Activated CD4-positive, alpha-beta T cell treated with anti-CD3 and anti-CD28 coated beads, Interleukin-2, Interleukin-6, amounts not matched to agents 100 ng/mL and 50 ng/mL, durations not matched to agents 16 hours and 8 hours (primary cell): ENCODE data around the gene ICA1.
A peak's percentile ranks its signal among the peaks of the same experiment; 100 is the strongest.

Experiments
- DNase-seq: peaks from one replicate; pipeline ENCODE4 v3.0.0-alpha.2; 2020

The ICA1 gene

DNA sequence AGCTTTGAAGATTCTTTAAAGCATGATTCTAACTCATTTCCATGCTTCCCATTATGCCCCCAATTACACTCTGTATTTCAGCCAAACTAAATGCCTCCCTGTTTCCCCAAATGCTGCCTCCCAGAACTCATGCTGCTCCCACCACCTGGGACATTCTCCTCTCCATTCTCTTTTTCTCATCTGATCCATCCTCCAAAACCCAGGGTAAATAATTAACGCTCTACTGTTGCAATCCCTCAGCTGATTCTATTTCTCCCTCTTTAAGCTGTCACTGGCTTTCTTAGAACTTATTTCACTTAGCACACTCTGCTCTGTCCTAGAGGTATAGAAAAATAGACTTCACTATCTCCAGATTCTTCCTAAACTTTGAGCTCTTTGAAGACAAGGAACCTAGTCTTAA lies 104.7 kb downstream of the ICA1 start:
- no peak for DNase-seq

DNA sequence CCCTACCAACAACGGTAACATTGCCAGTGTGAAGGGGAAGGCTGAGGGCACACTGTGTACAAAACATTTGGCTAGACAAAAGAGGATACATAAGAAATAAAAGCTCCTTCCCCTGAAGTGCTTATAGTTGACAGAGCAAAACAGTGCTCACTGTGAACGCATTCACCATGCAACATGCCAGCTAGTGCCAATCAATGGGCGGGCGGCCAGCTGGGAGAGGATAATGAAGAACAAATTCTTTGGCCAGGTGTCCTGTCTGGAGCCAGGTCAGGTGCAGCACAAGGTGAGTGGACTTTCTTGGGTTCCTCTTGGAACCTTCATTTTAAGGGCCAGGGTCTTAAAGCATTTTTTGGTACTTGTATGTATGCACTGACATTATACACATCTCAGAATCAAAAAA lies 106.1 kb downstream of the ICA1 start:
- no peak for DNase-seq

DNA sequence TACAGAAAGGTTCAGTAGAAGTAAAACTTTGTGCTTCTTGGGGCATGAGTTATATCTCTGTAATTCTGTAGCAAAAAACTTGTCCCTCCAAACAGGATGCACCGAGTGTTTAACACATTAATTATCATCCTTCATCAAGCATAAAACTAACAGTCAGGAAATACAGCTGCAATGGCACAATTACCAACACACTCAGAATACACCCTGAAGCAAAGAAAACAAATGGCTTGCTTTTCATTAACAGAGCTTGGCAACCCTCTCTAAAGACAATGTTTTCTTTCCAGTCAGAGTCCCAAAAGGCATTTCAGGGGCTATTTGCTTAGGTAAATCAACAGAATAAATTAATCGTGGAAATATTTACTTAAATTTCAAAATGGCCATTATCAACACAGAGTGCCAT lies 107.7 kb downstream of the ICA1 start:
- no peak for DNase-seq

DNA sequence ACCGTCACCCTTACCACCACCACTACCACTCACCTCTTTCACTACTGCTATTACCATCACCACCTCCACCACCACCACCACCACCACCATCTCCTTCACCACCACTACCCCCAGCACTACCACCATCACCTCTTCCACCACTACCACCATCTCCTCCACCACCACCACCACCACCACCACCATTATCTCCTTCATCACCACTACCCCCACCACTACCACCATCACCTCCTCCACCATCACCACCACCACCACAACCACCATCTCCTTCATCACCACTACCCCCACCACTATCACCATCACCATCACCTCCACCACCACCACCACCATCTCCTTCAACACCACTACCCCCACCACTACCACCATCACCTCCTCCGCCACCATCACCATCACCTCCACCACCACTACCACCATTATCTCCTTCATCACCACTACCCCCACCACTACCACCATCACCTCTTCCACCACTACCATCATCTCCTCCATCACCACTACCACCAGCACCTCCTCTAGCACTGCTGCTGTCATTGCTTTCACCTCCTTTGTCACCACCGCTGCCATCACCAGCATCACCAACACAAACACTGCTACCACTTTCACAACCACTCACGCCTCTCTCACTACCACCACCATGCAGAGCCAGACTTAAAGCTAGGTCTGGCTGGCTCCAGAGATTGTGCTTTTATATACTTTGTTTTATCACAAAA lies 109.3 kb downstream of the ICA1 start:
- DNase-seq = no peak

DNA sequence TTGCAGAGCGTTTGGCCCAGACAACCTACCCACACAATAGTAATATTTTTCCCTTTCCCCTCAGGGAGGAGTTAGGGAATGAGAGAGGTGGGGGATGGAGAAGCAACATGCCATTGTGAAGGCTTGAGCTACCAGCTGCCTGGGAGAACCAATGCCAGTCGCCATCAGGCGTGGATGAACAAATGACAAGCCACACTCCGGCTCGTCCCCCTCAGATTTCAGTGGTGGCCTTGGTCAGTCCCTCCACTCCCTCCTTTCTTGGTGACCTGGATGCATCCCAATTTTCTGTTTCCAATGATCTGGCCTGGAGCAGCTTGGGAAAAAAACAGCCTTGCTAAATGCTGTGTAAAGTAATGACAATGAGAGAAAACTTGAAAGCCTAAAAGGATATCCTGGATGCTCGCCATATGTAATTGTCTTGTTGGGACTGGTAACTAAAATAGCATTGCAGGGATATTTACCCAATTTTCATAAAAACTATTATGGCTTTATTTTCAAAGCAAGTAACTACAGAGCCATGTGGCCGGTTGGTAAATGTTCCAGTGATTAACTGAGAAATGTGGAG lies 110.7 kb downstream of the ICA1 start:
- no peak for DNase-seq

DNA sequence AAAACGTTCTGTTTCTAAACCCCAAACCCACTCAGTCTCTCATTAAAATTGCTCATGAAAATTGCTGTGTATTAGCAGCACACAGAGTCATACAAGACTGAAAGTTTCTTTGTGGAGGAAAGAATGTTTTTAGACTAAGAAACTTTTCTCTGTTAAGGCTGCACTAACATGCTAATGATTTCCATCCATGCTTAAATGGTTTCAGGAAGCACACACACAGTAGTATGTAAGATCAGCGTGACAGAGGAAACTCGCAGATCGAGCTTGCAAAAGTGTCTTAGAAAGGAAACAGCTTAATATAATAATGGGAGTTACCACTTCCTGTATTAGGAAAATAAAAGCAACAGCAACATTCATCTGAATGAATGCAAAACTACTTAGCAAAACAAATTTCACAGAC lies 112.7 kb downstream of the ICA1 start:
- DNase-seq = no peak

DNA sequence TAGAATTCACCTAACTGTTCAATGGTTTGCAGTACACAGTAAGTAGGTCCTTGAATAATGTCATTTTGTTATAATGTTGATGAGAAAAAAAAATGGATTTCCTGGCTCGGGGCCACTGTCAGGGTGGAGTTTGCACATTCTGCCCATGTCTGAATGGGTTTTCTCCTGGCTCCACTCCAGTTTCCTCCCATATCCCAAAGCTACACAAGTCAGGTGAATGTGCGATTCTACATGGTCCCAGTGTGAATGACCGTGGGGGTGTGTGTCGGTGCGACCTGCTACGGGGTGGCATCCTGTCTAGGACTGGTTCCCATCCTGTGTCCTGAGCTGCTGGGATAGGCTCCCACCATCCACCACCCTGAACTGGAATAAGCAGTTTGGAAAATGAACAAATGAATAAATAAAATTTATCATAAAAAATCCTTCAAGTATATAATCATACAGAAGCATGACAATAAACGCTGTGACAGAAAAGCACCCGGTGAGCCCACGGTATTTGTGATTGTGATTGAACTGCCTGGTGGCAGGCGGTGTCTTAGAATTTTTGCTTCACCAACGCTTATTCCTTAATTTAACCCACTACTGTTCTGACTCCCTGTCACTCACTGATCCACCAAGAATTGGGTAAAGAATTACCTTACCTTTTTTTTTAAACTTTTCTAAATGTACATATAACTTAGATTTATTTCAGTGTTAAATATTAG lies 114.1 kb downstream of the ICA1 start:
- no peak for DNase-seq

DNA sequence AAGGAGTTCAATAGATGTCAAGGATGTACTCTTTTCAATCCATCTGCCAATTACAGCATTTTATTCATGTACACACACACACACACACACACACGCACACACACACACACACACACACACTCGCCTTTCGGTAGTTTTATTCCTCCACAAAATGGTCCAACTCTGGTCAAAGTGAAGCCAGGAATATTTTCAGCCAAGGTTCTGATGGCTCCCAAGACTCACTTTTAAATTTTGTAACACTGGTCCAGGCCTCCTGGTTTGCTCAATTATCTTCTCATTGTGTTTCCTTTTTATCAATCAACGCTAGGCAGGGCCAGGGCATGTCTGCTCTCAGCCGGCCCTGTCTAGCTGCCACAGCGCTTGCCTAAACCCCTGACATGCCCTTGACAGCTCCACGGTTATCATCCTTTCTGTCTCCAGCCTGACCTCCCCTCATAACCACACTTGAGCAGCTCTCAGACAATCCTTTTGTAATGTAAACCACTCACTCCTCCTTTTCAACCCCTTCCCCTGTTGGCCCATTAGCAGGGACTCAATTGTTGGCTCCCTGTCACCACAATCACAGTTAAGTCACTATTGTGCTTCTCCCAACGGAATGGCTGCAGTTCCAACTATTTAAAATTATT lies 115.1 kb downstream of the ICA1 start:
- no peak for DNase-seq

DNA sequence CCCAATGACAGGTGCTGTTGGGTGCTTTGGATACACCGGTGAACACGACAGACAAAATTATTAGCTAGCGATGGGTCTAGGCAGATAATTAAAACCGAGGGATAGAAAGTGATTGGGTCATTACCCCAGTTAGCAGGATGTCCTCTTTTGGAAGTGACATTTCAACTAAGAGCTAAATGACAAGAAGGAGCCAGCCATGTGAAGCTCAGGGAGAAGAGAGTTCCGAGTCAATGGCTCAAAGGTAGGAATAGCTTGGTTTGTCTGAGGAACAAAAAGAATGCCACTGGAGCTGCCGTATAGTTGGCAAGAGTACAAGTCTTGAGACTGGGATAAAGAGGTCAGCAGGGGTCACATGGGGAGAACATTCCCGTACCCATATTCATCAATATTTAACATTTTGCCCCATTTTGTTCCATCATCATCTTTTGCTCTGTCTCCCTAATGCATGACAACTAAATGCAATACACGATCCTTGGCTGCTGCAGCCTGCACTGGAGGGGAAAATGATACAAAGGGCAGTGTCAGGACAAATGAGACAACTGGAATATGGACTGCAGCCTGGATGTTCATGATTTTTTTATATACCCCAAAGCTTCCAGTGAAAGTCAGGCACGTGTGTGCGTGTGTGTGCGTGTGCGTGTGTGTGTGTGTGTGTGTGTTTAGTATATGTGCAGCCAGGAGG lies 115.7 kb downstream of the ICA1 start:
- no peak for DNase-seq

DNA sequence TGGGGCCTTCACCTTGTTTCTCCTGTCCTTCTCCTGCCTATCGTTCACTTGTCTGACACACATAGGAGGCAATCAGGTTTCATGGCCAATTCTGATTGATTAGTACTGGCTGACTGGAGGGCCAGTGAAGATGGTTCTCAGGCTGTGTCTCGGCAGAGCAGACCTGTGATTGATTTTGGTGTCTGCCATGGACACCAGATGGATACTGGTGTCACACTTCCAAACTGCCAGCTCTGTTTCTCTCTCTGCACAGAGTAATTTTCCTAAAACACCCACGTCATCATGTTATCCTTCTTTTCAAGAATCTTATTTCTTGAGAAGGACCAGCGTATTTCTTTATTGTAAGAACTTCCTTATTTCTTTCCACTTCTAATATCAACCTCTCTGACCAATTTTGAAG lies 117.1 kb downstream of the ICA1 start:
- DNase-seq = no peak

DNA sequence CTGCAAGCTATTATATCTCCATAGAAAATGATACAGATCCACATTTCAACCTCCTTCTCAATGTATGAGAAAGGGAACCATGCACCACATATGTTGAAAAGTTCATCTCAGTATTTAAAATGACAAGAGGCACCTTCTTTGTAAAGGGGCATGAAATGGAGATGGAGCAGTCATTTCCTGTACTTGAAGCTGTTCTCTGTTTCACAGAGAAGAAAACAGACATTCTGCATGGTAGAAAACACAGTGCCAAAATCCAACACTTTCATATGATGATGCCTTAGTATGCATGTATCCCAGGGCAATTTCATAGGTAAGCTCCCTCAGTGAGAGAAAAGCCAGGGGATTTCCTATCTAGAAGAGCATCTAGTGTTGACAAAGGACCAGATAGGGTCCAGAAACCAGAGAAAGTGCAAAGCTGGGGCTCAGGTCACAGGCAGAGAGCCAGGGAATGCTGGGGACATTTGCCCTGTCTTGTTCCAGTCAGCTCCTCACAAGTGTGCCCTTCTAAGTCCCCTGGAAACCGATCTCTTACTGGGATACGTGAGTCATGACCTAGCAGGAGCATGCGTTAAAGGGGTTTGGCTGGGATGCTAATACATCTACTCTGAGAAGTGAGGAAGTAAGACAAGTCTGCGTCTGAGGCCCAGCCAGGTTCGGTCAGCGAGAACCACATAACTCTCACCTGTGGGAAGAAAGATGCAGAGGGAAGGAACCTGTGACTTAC lies 118.7 kb downstream of the ICA1 start:
- DNase-seq = no peak

DNA sequence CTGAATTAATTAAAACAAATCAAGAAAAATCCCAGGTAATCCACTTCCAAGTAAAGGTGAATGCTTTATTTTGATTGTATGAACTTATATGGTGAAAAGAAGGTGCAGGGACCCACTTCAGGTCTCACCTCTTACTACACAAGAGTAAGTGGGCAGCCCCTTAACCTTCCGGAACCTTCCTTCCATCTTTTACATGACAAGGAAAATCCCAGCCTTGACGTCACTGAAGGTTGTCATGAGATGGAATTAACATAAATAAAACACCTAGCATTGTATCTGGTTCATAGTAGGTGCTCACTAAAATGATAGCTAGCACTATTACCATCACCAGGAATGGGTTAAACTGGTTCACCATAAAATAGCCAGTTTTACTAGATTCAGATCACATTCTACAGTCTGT lies 119.5 kb downstream of the ICA1 start:
- DNase-seq = no peak

DNA sequence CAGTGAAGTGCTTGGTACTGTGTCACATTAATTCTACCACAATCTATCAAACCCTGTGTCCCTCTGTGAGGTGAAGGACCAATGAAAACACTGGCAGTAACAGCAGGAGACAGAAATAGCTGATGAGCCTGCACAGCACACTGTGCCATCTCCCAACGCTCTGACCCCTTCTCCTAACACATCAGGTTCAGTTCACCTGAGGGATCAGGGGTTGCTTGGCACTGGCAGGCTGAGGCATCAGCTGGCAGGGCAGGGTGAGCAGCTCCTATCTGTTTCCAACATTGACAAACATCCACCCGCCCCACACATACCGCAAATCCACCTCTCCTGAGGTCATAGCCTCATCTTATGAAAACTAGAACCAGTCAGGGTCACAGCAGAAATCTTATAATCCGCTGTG lies 120.9 kb downstream of the ICA1 start:
- DNase-seq = no peak

DNA sequence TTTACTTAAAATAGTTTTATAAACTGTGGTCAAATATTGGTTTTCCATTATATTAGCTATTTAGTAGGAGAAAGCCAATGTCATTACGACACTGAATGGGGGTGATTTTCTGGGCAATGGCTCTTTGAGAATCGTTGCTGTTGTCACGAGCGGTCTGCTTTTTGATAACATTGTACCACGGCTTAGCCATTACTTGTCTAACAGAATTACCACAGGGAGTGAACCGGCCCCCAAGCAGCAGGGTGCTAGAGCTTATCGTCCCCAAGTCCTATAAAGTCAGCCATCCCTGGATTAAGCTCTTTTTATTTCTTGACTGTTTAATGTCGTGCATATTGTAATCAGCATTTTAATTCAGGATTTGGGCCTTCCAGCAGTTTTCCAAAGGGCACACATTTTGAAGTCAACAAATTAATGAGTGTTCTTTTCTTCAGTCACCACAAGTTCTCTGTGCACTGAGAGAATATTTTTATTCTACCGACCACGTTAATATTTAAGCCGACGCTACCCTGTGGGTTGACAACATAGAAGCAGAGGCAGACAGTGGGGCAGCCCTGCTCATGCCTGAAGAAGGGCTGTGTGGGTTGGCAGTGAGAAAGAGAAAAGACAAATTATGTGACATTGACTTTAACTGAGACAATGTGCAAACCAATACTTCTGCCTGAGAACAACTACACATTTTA lies 125.8 kb downstream of the ICA1 start:
- DNase-seq = no peak

DNA sequence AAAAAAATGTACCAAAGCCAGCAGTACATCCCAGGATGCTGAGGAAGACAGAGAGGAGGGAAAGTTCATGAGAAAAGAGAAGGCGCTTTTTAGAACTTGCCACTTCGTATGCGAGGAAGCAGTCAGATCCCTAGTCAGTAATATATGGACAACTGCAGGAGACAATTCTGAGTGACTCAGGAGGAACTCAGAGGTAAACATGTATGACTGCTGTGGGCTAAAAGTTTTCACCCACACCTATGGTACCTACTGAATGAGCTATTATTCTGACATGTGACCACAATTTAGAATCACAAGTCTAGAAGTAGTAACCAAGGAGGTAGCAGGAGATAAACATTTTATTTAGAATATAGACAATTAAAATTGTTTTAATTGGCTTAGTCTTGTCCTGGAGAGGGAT lies 126.5 kb downstream of the ICA1 start:
- no peak for DNase-seq

DNA sequence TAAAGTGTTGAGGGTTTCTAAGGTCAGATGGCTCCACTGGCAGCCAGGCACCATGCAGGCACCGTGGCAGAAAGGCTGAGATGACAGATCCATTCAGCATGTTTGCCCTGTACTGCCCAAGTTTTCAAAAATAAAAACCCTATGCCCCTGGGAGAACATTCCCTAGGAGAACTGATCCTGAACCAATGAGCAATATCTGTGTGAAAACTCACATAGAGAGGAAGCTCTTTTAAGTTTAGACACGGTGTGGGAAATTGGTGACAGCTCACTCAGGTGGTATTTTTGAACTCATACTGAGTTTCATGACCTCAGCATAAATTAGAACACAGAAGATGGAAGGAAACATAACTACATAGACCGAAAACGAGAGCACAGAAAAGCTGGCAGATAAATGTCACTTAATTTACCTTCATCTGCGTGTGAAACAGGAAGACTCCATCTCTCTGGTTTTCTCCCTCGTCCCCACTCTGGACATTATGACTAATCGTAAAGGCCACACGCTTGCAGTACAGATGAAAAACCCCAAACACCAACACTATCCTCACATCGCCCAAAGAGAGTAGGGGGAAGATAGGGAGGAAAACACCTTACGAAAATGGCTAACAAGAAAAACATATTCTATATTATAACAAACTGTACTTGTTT lies 127.8 kb downstream of the ICA1 start:
- DNase-seq = peak; percentile 85

DNA sequence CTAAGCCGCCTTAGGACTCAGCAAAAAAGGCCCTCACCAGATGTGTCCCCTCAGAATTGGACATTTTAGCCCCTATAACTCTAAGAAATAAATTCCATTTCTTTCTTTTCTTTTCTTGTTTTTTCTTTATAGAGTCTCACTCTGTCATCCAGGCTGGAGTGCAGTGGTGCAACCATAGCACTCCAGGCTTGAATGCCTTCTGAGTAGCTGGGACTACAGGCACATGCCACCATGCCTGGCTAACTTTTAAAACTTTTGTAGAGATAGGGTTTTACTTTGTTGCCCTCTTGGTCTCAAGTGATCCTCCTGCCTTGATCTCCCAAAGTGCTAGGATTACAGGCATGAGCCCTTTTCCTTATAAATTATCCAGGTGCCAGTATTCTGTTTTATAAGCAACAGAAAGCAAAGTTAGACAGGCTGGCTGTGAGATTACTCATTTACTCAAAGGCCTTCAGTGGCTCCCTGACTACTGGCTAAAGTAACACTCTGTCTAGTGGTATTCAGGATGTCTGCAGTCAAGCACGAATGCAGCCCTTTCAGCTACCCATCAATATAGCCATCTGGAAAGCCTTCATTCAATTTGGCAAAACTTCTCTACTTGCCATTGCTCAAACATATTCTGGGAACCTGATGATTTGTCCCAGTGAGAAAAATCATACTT lies 128.6 kb downstream of the ICA1 start:
- no peak for DNase-seq

DNA sequence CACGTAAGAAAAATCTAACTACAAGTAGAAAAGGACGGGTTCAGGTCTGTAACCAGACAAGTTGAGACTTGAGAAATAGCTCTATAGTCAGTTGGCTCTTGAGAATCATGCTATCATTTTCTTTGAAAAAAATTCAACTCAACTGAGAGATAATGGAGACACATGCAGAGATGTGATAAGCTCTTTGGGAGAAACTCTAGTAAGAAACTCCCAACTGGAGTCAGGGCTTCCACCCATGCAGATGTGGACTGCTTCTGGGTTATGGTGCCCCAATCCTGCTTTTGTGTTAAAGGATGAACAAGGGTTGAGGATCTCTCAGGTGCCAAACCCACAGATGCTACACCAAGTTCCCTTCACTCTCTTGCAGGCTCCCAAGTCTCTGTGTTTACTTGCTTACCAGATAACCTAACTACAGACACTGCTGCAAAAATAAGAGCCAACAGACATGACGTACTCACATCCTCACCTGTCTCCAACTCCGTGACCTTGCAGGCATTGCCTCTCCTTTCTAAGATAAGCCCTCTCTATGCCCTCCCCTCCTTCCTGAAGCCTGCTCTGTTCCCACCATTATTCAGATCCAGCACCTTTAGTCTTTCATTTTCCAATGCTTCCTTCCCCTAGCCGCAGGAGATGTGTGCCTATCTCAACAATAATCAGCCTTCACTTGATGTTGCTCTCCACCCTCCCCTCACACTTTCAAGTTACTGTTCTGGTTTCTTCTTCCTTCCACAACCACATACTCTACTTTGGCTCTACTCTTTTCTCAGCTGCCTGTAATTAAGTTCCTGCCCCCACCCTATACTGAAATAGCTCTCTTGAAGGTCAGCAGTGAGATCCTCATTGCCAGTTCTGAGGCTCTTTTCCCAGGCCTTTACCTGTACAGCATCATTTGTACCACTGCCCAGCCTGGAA lies 130.0 kb downstream of the ICA1 start:
- DNase-seq = peak; percentile 48

DNA sequence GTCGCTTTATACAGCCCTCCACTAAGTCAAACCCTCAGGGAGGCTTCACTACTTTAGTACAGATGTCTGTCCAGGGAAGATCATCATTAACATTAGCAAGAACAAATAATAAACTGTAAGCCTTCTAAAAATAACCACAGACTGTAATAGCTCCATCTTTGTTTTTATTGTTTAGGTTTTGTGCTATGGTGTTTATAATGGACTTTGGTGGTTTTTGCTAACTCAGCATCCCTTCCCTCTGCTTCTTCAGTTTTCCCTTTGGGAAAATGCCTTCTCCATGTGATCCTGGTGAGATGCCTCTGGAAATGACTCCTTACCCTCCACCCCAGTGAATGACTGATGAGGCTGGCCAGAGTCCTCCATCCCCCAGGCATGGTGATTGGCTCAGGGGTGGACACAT lies 131.3 kb downstream of the ICA1 start:
- no peak for DNase-seq

DNA sequence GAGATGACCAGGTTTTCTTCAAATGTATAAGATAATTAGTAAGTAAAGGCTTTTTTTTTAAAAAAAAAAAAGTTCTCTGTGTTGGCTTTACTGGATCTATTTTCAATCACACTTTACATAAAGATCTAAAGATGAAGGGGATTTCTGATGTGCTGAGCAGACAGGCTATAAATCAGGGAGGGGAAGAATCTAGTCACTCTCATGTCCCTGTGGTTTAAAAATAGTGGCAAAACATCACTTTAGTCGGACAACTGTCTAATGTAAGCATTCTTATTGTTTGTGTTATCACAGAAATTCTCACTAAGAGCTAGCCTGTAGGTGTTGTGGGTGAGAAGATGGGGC lies 132.7 kb downstream of the ICA1 start:
- peak; percentile 58 for DNase-seq
